Mesodermal cell (in vitro differentiated cells): Measurements from ENCODE around the gene LCE3C.

Experiments
- H3K27ac ChIP-seq: 2 replicates; pipeline ENCODE4 v1.7.0; 2013; ENCODE audit warnings: mild to moderate bottlenecking, low read depth, low read length, moderate library complexity; ENCODE audit not compliant: severe bottlenecking
- H3K36me3 ChIP-seq: 2 replicates; pipeline ENCODE4 v1.7.1; 2013; ENCODE audit warnings: mild to moderate bottlenecking, low read length, moderate library complexity; ENCODE audit not compliant: control insufficient read depth, insufficient read depth
- H3K4me1 ChIP-seq: one replicate; pipeline ENCODE4 v1.7.1; 2013; ENCODE audit warnings: mild to moderate bottlenecking, low read length; ENCODE audit not compliant: insufficient read depth, control insufficient read depth, poor library complexity, severe bottlenecking
- H3K4me3 ChIP-seq: 2 replicates; pipeline ENCODE4 v1.7.0; 2013; ENCODE audit warnings: low read length, control low read depth, mild to moderate bottlenecking; ENCODE audit not compliant: insufficient read depth, poor library complexity, severe bottlenecking; ENCODE audit errors: extremely low read depth
- H3K9me3 ChIP-seq: 2 replicates; pipeline ENCODE4 v1.7.1; 2013; ENCODE audit warnings: mild to moderate bottlenecking, low read length, moderate library complexity; ENCODE audit not compliant: control insufficient read depth
- WGBS, 2 experiments: methylation state at CpG; one replicate each; pipeline ENCODE4 v1.1.5; 2013; ENCODE audit warnings: missing lambda C conversion rate in 2 of 2; ENCODE audit not compliant: insufficient coverage in 2 of 2; 5-methylcytosine and 5-hydroxymethylcytosine counted together

LCE3C gene

DNA sequence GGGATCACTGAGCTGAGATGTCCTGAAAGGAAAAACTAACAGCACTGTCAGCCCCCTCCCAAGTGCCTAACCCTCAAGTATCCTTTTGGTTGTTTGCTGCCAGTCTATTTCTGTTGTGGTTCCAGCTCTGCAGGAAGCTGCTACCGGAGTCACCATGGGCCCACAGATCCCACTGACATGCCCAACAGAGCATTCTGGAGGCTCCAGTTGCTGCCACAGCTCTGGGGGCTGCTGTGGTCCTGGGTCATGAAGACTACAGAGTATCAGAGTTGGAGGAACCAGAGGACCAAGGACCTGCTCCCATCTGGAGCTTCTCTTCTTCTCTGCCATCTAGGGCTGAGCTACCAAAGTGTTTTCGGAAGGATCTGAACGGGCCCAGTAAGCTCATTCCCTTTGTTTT is 22.0 kb downstream of the LCE3C start:
- Histone ChIP-seq H3K9me3 (peaks cover 81% of the 10 kb centered on the region), H3K4me1 (no peaks in the 10 kb centered on the region), H3K4me3 (no peak overlapping the region), H3K36me3 (no peaks in the 10 kb centered on the region), H3K27ac (no peak overlapping the region)
- WGBS, 2 experiments = 55 to 80% methylated on average over 1 to 2 of the region's 3 CpGs

DNA sequence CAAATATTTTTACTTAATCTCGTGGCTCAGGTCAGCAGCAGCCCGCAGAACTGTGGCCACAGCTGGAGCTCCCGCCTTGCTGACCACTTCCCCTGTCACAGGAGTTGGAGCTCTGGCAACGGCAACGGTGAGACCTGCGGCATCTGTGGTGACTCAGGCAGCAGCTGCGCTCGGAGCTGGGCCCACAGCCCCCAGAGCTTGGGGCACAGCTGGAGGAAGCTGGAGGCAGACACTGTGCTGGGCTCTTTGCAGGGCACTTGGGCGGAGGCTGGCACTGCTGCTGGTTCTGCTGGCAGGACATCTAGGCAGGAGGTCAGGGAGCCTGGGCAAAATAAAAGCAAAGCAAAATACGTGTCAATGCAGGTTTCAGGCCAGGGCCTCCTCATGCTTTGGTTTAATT is 22.8 kb downstream of the LCE3C start, which contains the start of gene LCE3A:
LCE3A (minus strand) TSS at position 301 of the 400 bp plus-strand sequence; CDS start at position 301, 0 bp downstream.
- Histone ChIP-seq H3K36me3 (no peaks in the 10 kb centered on the region), H3K27ac (no peak within 1 kb of the TSS), H3K9me3 (peaks cover 81% of the 10 kb centered on the region), H3K4me1 (no peaks in the 10 kb centered on the region), H3K4me3 (no peak within 1 kb of the TSS)
- 67 to 68% methylated on average over 9 to 10 of the region's 10 CpGs for WGBS, 2 experiments

DNA sequence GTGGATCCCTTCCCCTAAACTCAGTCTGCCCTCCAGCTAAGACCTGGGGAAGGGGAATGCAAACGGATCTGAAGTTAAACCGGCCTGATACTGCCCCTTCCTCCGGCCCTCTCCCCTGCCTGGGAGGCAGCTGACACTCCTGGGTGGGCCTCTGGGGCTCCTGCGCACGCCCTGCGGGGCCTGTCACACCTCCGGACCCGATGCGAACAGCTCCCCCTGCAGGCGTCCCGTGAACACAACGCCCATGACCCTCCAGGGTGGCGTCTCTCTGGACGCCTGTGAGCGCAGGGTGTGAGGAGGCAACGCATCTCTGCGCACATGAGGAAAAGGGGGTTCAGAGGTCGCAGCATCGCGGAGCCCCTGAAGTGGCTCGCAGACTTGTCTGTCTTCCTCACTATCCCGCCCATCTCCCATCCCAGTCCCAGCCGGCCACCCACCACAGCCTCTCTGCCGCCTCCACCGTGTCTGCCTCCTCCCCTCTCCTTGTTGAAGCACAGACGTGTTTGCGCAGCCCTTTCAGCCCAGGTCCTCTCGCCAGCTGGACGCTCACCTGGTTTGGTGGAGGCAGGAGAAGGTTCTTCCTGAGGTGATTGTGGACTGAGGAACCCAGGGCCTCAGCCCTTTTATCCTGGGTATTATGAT is 23.3 kb downstream of the LCE3C start:
- Histone ChIP-seq H3K36me3 (no peaks in the 10 kb centered on the region), H3K9me3 (peaks cover 84% of the 10 kb centered on the region), H3K4me3 (no peak overlapping the region), H3K4me1 (no peaks in the 10 kb centered on the region), H3K27ac (no peak overlapping the region)
- WGBS, 2 experiments = 84 to 85% methylated on average over 22 of the region's 29 CpGs

DNA sequence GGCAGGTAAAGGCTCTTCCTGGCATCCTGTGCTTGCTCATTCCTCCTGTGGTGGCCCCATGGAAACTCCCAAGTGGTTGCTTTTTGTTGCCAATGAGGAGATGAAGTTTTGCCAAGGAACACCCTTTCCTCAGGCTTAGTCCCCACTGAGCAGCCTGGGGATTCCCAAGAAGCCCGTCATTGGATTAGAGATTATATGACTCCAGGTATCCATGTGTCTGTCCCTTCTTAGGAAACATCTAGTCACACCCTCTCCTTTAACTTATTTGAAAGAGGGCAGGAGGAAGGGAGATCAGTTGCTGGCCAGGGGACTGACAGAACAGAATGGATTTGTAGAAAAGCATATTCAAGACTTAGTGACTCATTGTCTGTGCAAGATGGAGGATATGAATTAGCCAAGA is 26.7 kb downstream of the LCE3C start:
- Histone ChIP-seq H3K27ac (no peak overlapping the region), H3K36me3 (no peaks in the 10 kb centered on the region), H3K4me3 (no peak overlapping the region), H3K9me3 (peaks cover 85% of the 10 kb centered on the region), H3K4me1 (no peaks in the 10 kb centered on the region)
- no CpG with 5 or more reads among the region's 1 CpG for WGBS, 2 experiments

DNA sequence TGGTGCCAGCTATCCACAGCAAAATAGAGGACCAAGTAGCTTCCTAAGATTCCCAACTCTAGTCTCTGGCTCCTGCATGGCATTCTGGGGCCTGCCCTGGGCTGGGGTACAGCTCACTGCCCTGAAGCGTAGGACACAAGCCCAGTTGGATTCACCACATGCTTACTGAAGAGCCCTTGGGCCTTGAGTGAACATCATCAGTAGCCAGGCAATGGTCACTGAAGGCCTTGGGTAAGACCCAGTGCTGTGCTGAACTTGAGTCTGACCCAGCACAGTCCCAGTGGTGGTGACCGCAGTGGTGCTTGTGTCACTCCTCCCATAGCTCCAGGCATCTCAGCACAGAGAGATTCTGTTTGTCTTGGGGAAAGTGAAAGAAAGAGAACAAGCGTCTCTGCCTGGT is 30.6 kb downstream of the LCE3C start:
- no peak overlapping the region for H3K4me3 ChIP-seq
- H3K9me3 ChIP-seq = peaks cover 50% of the 10 kb centered on the region
- no peaks in the 10 kb centered on the region for H3K36me3 ChIP-seq
- 85 to 89% methylated on average over 2 of the region's 3 CpGs for WGBS, 2 experiments
- H3K4me1 ChIP-seq = no peaks in the 10 kb centered on the region
- H3K27ac ChIP-seq = no peak overlapping the region

DNA sequence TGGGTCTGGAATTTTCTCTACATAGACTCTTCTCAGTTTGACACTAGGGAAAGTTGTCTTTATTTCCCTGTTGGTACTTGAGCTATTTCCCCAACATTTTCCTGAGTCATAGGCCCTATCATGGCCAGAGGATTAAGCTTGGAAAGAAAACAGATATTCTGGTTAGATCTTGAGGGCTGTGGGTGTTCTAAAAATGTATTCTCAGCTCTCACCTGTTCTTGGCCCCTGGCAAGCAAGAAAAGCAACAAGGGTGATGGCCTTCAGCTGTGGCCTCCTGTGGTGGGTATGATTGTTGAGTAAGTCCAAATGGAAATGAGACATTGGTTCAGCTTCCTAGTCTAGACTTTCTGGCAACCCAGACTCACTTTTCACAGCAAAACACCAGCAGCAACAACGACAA is 40.3 kb downstream of the LCE3C start:
- H3K9me3 ChIP-seq = peaks cover 43% of the 10 kb centered on the region
- WGBS, 2 experiments = 0 to 14% methylated on average over 1 of the region's 1 CpG
- H3K4me3 ChIP-seq = no peak overlapping the region
- H3K36me3 ChIP-seq = no peaks in the 10 kb centered on the region
- no peaks in the 10 kb centered on the region for H3K4me1 ChIP-seq
- H3K27ac ChIP-seq = no peak overlapping the region

DNA sequence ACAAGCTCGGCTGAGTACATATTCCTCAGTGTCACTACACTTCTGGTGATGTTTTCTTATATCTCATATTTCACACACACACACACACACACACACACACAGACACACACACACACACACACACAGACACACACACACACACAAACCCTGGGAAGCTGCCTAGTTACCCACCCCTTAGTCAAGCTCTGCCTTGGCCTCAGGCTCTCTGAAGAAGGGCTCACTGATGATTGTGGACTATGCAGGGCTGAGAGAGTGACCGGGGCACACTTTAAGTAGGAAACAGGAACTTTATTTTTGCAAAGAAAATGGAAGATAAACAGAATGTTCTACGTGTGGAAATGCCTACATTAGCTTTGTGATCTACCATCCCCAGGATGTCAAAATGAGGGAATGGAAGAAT is 43.9 kb downstream of the LCE3C start:
- 31 to 58% methylated on average over 2 to 3 of the region's 3 CpGs for WGBS, 2 experiments
- peaks cover 49% of the 10 kb centered on the region for H3K9me3 ChIP-seq
- H3K36me3 ChIP-seq = no peaks in the 10 kb centered on the region
- no peak overlapping the region for H3K4me3 ChIP-seq
- H3K4me1 ChIP-seq = no peaks in the 10 kb centered on the region
- H3K27ac ChIP-seq = no peak overlapping the region

DNA sequence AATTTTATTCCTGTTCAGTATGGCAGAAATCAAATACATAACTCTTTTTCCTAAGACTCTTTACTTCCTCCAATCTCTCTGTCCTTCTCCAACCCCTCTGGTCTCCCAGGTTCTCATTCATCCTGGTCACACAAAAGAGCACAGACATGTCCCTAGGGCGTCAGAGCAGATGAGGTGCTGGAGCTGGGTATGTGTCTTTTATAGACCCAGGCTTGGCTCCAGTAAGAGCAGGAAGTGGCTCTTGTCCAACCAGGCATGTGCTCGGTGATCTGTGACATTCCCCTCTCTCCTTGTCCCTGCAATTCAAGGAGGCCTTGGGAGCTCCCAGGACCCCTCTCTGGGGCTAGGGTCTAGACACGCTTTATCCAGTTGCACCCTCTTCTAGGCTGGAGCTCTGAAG is 45.1 kb downstream of the LCE3C start:
- H3K9me3 ChIP-seq = peaks cover 56% of the 10 kb centered on the region

DNA sequence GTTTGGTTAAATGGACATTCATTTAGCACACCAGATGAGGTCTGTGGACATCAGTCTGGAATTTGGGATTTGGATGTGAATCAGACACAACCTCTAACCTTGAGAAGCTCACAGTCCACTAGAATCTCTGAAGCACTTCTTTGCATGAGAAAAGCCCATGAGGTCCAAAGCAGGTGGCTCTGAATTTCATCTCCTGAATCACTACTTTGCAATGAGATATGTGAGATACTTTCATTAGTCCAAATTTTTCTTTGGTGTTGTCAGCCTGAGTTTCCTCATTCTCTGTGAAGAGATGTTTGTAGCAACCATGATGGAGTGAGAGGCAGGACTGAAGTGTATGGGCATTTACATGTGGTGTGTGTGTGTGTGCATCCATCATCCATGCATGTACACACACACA is 46.6 kb downstream of the LCE3C start:
- no peak overlapping the region for H3K27ac ChIP-seq
- H3K36me3 ChIP-seq = no peaks in the 10 kb centered on the region
- peaks cover 52% of the 10 kb centered on the region for H3K9me3 ChIP-seq
- H3K4me3 ChIP-seq = no peak overlapping the region
- H3K4me1 ChIP-seq = no peaks in the 10 kb centered on the region

More for the DNA sequence above, 45.1 kb downstream of the LCE3C start:
- Histone ChIP-seq H3K4me3 (no peak overlapping the region), H3K36me3 (no peaks in the 10 kb centered on the region), H3K27ac (no peak overlapping the region), H3K4me1 (no peaks in the 10 kb centered on the region)
- 45 to 56% methylated on average over 1 to 2 of the region's 3 CpGs for WGBS, 2 experiments
